Lung microvascular endothelial cell (primary cell): ENCODE data around the gene CANT1. TPM values are rescaled to one million over a fixed set of nuclear protein-coding genes. Genes with fewer than 3 reads are reported as not detected.
A peak's percentile ranks its signal among the peaks of the same experiment; 100 is the strongest.
"Not testable (repeated sequence)": the region's sequence is repeated elsewhere in the genome, so short reads cannot be mapped to it uniquely, and the experiment has no call there.

Source experiments
- DNase-seq, 2 donors: peaks; one replicate each; pipeline versions ENCODE4 v3.0.0 to v3.0.0-alpha.2; 2010; ENCODE audit warnings: low read depth in 2 of 2
- total RNA-seq: library from RNA; depleted of rRNA; stranded (reverse); fragments of >200 nt; gene quantifications from 2 replicates; pipeline ENCODE4 v1.2.1, GENCODE V29; 2014

The CANT1 gene
- total RNA-seq, 1 donor from 2014 or later = 39.7 TPM

DNA sequence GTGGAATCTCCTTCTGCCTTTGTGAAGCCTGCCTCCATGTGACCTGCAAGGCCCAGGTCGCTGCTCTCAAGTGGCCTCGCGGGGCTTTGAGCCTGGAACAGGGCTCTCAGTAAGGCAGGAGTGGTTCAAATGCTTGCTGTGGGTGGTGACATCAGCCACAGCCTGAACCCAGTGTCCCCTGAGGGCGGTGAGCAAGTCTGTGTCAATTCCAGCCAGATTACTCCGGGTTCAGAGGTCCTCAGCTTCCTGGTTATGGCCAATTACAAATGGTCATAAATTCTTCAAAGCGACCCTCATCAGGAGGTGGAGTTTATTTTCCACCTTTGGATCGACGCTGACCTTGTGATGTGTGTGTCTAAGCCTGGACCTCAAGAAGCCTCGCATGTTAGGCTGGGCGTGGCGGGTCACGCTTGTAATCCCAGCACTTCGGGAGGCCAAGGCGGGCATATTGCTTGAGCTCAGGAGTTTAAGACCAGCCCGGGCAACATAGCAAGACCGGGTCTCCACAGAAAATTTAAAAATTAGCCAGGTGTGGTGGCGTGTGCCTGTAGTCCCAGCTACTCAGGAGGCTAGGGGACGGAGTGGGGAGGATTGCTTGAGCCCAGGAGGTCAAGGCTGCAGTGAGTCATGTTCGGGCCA is 47.1 kb downstream of the CANT1 start:
- no peak for DNase-seq

DNA sequence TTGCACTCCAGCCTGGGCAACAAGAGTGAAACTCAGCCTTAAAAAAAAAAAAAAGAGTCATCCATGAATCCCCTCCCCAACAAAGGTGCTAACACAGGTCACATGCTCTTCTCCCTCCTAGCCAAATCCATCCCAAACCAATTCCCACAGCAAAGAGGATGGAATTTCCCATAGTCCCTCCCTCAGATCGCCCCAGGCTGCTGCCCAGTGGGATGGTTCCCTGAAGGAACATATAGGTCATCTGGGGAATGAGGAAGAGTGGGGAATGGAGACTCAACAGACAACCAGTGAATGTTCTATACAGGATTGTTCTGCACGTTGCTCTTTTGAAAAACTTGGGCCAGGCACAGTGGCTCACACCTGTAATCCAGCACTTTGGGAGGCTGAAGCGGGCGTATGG is 48.0 kb downstream of the CANT1 start:
- no peak for DNase-seq

DNA sequence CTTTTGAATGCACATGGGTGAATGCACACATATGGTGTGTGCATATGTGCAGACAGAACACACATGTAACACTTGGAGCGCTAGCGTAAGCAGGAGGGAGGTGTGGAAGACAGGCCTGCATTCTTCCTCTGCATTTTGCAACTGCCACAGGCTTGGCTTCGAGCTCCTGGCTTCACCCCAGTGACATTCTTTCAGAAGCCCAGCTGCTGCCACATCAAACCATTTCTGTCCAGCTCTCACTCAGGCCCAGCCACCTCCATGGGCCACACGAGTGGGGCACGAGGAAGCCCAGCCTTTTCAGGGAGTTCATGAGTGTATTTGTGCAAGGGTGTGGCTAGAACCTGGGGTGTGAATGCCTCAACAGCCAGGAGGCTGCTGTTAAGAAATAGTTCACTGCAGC is 48.6 kb downstream of the CANT1 start:
- DNase-seq = no peak

DNA sequence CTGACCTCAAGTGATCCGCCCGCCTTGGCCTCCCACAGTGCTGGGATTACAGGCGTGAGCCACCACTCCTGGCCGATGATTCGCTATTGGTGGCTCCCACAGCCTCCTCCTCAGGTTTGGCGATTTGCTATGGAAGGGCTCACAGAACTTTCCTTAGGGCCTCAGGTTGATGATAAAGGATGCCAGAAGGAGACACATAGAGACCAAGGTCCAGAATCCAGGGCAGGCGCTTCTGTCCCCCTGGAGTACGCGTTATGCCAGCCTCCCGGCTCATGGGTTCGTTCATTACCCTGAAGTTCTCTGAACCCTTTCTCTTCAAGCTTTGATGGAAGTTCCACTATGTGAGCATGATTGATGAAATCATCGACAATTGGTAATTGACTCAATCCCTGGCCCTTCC is 49.8 kb downstream of the CANT1 start:
- DNase-seq = no peak

DNA sequence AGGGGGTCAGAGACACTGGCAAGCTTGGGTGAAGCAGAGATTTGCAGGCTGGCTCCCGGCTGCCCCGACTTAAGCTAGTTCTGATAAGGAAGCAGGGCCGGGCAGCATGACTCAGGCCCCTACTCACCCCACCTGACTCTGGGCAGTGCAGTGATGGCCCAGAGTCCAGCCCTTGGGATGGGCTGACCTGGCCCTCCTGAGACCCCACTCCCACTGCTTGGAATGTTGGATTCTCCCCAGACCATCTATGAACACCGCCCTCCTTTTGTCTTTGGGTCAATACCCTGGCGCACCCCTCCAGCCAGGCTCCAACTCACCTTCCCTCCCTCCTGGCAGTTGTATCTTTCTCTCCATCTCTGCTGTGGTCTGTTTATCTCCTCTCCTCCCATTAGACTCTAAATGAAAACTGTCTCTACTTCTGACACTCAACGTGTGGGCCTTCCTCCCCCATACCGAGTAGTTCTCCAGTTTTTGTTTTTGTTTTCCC is 50.9 kb downstream of the CANT1 start:
- peak in 1 of 2 donors; percentile 28 for DNase-seq

DNA sequence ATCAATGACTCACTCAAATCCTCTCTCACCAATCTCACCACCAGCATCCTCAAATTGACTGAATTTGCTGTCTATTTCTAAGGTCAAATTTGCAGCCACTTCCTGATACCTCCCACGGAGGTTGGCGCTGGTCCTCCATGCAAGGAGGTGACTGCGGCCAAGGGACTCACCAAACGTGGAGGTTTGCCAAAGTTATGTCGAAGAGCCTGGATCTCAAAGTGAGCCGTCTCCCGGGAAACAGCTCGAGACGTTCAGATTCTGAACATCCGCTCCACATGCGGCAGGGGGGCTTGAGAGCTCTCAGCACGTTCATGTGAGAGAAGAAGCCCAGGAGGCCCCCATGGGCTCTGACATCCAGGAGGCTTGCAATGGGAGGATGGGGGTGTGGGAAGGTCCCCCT is 52.4 kb downstream of the CANT1 start:
- DNase-seq = no peak

DNA sequence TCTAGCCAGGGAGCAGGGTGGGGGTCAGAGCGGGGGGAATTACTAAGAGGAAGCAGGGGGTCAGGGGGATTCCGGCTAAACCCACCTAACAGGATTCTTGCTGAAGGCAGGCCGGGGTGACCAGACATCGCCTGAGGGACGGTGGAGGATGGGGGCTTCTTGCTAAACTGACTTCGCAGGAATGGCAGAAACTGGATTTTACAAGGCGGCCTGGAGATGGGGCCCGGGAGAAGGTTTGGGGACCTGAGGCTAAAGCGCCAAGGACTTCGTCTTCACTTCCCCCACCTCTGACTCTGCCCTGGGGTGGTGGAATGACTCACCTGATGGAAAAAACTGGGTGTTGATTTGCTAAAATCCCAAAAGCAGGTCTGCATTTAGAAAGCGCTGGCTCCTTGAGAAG is 53.3 kb downstream of the CANT1 start:
- no peak for DNase-seq

DNA sequence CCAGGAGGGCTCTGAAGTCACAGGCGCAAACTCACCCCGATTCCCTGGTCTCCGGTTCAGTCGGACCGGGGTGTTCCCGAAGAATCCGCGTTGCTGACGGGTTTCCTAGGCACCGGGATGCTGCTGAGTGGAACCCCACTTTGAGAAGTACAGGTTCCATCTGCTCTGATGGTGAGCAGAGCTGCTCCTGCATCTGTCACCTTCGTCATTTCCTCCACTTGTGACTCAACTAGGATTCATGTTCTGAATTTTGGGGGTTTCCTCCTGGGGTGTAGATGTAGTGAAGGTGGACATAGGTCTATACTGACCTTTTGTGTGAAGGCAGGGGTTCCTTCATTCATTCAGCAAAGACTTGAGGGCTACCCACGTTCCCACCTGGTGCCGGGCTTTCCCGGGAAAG is 54.9 kb downstream of the CANT1 start:
- DNase-seq = no peak

DNA sequence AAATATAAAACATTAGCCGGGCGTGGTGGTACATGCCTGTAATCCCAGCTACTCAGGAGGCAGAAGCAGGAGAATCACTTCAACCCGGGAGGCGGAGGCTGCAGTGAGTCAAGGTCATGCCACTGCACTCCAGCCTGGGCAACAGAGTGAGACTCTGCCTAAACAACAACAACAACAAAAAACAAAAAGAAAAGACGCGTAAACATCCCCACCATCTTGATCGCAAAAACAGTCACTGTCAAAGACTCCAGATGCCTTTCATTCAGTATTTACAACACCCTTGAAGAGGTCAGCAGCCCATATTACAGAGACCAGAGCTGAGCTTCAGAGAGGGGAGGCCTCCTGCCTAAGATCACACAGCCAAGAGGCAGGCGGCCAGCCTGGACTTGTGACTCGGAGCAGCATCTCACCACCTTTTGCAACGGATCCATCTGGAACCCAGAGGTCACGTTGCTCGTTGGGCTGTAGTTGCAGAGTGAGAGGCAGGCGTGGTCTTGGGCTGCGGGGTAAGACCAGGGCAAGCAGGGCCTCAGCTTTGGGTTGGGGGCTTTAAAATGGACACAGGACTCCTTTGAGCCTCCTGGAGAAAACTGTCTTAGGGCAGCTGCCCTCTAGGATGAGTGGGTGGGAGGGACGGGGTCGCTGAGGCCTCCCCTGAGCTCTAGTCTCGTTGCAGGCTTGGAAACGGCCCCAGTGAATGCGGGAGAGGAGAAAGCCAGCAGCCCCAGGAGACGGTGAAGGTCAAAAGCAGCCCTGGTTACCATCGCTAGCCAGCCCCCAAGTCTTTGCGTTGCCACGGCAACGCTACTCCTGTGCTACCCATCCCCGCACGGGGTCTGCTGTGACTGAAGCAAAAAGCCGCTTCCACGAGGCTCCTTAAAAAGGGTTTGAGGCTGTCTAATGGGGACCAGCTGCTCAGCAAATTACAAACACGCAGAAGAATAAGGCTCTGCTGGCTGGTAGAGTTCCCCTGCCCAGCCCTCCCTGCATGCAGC is 55.9 kb downstream of the CANT1 start:
- no peak for DNase-seq

DNA sequence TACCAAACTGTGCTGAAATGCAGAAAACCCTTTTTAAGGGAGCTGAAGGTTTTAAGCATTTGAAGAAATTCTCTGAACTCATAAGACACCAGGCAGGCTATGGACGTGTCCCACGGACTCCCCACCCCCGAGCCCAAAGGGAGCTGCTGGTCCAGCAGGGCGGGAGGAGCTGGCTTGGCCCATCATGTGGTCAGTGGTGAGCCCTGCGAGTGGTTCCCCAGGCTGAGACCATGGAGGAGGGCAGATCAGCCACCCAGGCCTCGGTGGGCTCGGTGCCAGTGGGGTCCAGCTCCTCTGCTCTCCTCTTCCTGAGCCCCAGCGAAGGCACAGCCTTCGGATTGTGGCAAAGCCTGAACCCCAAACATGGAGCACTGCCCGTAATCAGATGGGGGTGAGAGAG is 56.9 kb downstream of the CANT1 start:
- DNase-seq = no peak

DNA sequence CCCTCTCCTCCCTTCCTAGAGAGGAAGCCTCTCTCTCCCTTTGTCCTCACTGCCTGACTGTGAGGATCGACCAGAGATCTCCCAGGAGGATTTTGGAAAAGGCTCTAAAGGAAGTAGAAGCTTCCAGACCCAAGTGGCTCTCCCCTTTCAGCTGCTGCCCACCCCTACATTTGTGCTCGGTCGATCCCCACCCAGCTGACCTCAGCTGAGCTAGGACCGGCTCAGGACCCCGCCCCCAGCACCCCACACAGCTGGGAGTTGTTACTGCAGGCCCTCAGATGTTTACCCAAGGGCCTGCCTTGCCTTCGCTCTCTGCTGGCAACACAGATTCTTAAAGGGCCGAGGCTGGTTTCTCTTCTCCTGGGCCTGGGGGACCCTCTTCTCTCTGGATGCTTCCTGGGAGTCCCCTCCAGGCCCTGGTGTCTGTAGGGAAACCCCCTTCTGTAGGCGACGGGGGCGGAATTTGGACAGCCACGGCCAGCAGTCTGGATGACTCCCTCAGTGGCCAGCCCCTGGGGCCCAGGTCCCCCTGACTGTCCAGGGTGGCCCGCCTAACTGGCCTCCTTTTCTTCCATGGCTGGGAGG is 57.5 kb downstream of the CANT1 start:
- DNase-seq = no peak

DNA sequence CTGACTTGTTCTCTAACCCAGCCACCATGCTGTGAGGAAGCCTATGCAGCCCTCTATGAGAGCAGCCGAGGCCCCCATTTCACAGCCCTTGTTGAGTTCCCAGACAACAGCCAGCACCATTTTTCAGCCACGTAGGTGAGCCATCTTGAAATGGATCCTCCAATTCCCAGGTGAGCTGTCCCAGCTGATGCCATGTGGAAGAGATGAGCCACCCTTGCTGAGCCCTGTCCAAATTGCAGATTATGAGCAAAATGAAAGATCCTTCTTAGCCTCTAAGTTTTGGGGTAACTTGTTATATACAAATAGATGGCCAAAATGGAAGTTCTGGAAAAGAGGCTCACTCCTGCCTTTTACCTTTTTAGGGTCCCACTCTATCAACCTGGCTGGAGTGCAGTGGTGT is 58.7 kb downstream of the CANT1 start:
- no peak for DNase-seq

DNA sequence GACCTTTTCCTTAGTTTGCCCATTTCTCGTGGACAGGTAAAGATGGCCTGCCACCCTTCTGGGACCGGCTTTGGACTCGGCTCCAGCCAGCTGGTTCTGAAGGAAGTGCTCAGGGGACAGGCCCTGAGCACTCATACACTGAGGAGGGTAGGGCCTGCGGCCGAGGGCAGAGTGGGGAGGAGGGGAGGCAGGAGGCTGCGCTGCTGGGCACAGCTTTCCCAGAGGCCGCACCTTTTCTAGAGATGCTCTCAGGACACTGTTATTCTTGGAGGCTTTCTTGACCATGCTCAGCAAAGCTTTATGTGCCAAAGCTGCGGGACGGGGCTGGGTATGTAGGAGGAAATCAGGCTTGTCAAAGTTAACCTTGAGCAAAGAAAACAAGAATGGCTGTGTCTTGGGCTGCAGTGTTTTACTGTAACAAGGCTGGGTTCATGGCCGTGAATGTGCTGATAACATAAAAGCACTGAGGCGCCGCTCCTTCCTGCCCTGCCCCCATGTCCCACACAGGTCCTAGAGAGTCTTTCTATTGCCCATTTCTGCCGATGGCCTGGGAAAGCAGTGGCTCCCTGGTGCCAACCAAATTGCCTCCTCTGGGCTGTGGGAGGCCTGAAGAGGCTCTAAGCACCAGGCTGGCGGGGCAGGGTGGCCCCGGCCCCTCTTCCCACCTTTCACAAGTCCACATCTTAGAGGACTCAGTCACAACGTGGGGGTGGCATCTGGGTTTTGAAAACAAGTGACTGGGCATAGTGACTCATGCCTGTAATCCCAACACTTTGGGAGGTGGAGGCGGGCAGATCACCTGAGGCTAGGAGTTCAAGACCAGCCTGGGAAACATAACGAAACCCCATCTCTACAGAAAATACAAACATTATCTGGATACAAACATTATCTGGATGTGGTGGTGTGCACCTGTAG is 62.1 kb downstream of the CANT1 start:
- DNase-seq = no peak

DNA sequence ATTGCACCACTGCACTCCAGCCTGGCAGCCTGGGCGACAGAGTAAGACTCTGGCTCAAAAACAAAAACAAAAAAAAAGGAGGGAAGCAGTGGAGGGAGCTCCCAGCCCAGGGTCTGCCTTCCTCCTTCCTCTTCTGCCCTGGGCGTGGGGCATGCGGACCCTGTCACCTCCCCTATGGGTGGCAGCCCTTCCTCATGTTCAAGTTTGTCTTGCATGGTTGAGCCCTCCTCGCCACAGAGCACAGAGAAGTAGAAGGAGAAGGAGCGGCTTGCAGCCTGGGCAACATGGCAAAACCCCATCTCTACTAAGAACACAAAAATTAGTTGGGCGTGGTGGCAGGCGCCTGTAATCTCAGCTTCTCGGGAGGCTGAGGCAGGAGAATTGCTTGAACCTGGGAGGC is 62.9 kb downstream of the CANT1 start:
- no peak for DNase-seq

DNA sequence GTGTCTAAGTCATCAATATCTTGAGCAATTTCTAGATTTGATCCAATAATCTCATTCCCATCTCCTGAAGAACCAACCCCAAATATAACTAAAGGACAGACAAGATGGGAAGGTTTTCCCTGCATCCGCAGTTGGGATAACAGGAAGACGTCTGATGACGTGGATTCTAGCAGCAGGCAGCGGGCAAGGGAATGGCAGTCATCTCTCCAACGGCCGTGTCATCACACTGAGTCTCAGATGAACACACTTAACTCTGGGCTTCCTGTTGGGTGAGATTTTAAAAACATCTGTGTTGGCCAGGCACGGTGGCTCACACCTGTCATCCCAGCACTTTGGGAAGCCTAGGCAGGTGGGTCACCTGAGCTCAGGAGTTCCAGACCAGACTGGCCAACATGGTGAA is 63.4 kb downstream of the CANT1 start:
- no peak for DNase-seq

DNA sequence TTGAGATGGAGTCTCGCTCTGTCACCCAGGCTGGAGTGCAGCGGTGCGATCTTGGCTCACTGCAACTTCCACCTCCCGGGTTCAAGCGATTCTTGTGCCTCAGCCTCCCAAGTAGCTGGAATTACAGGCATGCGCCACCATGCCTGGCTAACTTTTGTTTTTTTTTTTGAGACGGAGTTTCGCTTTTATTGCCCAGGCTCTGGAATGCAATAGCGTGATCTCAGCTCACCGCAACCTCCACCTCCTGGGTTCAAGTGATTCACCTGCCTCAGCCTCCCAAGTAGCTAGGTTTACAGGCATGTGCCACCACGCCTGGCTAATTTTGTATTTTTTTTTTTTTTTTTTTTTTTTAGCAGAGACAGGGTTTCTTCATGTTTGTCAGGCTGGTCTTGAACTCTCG is 64.1 kb downstream of the CANT1 start:
- DNase-seq = not testable (repeated sequence)

DNA sequence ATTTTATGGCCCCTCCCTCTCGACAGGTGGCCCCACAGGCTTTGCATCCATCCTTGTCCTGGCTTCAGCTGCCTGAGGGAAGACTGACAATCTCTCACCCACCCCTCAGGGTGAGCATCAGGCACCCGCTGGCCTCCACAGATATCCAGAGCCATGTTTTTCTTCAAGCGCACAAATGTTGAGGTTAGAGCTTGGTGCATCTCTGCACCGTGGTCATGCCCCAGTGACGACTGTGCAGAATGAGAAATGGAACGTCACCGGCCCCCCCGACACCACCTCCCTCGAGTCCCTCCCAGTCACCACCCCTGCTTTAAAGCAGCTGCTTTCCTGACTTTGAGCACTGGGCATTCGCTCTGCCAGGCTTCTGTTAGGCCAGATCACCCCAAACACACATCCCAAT is 64.6 kb downstream of the CANT1 start:
- no peak for DNase-seq

DNA sequence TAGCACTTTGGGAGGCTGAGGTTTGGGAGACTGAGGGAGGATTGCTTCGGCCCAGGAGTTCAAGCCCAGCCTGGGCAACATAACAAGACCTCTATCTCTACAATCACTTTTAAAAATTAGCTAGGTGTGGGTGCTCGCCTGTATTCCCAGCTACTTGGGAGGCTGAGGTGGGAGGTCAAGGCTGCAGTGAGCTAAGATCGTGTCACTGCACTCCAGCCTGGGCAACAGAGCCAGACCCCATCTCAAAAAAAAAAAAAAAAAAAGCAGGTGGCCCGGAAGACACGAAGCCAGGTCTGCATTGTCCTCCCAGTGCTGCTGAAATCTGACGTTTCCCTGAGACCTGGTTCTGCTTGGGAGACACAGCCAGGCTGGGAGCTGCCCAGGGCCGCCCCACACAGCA is 65.5 kb downstream of the CANT1 start:
- no peak for DNase-seq
